Smooth muscle cell (in vitro differentiated cells): ENCODE measurements around the gene CPLANE2. TPM values are rescaled to one million over a fixed set of nuclear protein-coding genes. Genes with fewer than 3 reads are reported as not detected.

Experiments
- DNase-seq: peaks from one replicate; lab custom pipeline; 2025; ENCODE audit not compliant: unreplicated experiment; lab: John Stamatoyannopoulos, UW
- H2AFZ ChIP-seq: fragments of 200-600 bp; sonication (generic); 2 replicates; pipeline ENCODE4 v1.6.0; 2016; ENCODE audit warnings: antibody characterized with exemption, low read depth, mild to moderate bottlenecking
- H3F3A ChIP-seq: fragments of 200-600 bp; sonication (generic); 2 replicates; pipeline ENCODE4 v1.6.0; 2017; ENCODE audit warnings: antibody characterized with exemption, low read depth
- H3K27ac ChIP-seq: fragments of 200-600 bp; sonication (generic); 2 replicates; pipeline ENCODE4 v1.5.1; 2016; ENCODE audit warnings: low read depth, mild to moderate bottlenecking
- H3K27me3 ChIP-seq: fragments of 200-600 bp; sonication (generic); 2 replicates; pipeline ENCODE4 v1.6.1; 2016; ENCODE audit warnings: low read depth, mild to moderate bottlenecking
- H3K36me3 ChIP-seq: fragments of 200-600 bp; sonication (generic); 2 replicates; pipeline ENCODE4 v1.5.1; 2016; ENCODE audit warnings: low read depth
- H3K4me1 ChIP-seq: fragments of 200-600 bp; sonication (generic); 2 replicates; pipeline ENCODE4 v1.5.1; 2016; ENCODE audit warnings: low read depth
- H3K4me2 ChIP-seq: fragments of 200-600 bp; sonication (generic); 2 replicates; pipeline ENCODE4 v1.6.0; 2016; ENCODE audit warnings: mild to moderate bottlenecking
- H3K4me3 ChIP-seq: fragments of 200-600 bp; sonication (generic); 2 replicates; pipeline ENCODE4 v1.5.1; 2016; ENCODE audit warnings: mild to moderate bottlenecking
- H3K79me2 ChIP-seq: fragments of 200-600 bp; sonication (generic); 2 replicates; pipeline ENCODE4 v1.6.0; 2016; ENCODE audit warnings: low read depth, mild to moderate bottlenecking
- H3K9ac ChIP-seq: fragments of 200-600 bp; sonication (generic); 2 replicates; pipeline ENCODE4 v1.6.0; 2016; ENCODE audit warnings: low read depth
- H3K9me3 ChIP-seq: fragments of 200-600 bp; sonication (generic); replicated peaks from 2 replicates; pipeline ENCODE4 v1.5.1; 2016; ENCODE audit warnings: low read depth
- H4K20me1 ChIP-seq: fragments of 200-600 bp; sonication (generic); 2 replicates; pipeline ENCODE4 v1.6.0; 2016; ENCODE audit warnings: low read depth
- CTCF ChIP-seq: fragments of 200-600 bp; sonication (generic); IDR thresholded peaks from 2 replicates; pipeline ENCODE4 v1.5.1; 2017; ENCODE audit warnings: borderline replicate concordance, mild to moderate bottlenecking, antibody characterized with exemption; ENCODE audit not compliant: insufficient read depth, poor library complexity, severe bottlenecking
- WGBS: methylation state at CpG from one replicate; pipeline ENCODE4 v1.1.7; 2016; ENCODE audit warnings: low lambda C conversion rate; 5-methylcytosine and 5-hydroxymethylcytosine counted together
- polyA plus RNA-seq: library from polyadenylated mRNA; unstranded; fragments of >200 nt; fragmentation: Nextera tagmentation; extraction: Ambion mirVana; gene quantifications from 2 replicates; pipeline ENCODE4 v1.2.1, GENCODE V29; 2016
- total RNA-seq: library from RNA; depleted of rRNA; stranded (reverse); fragments of >200 nt; gene quantifications from 2 replicates; pipeline ENCODE4 v1.2.3, GENCODE V29; 2014

The CPLANE2 gene
- total and polyA plus RNA-seq, 2 experiments from 2014 or later = 2.2 to 2.5 TPM

DNA sequence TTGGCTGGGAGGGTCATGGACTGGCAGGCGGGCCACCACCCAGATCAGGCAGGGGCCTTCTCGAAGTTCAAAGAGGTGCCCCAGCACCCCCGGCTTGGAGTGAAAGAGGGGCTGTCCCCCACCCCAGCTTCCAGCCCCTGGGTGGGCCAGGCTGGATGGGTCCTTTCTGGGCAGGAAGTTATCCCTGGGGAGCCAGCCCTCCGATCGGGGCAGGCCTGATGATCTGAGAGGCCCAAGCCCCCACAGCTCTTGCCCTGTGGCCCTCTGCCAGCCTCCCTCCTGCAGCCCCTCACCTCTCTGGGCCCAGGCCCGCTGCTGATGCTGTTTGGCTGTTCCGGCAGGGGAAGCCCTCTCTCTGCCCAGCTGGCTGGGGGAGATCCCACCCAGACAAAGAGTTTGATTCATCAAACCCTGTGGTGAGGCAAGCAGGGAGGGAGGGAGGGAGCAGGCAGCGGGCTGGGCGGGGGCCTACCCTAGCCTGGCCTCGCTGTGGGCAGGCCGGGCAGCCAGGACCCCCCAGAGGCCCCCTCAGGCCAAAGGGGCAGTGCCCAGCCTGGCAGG is 27.1 kb downstream of the CPLANE2 start:
- H3K4me1 ChIP-seq = peaks cover 15% of the 10 kb centered on the region
- no peak for DNase-seq
- H3K27me3 ChIP-seq = no peaks in the 10 kb centered on the region
- H3K4me2 ChIP-seq = peak overlapping the region; percentile 80
- H4K20me1 ChIP-seq = no peaks in the 10 kb centered on the region
- peak overlapping the region; percentile 53 for H3K27ac ChIP-seq
- peaks cover 3% of the 10 kb centered on the region for H3F3A ChIP-seq
- TF ChIP-seq CTCF = no peak
- 69% methylated on average over 5 of the region's 11 CpGs for WGBS
- peak overlapping the region; percentile 27 for H2AFZ ChIP-seq
- H3K4me3 ChIP-seq = peak overlapping the region; percentile 36
- H3K9ac ChIP-seq = peak overlapping the region; percentile 40
- H3K9me3 ChIP-seq = no peaks in the 10 kb centered on the region
- H3K36me3 ChIP-seq = no peaks in the 10 kb centered on the region
- no peaks in the 10 kb centered on the region for H3K79me2 ChIP-seq

GRCh38 chr1:16209132-16209846 is 27.7 kb downstream of the CPLANE2 start:
- peaks cover 3% of the 10 kb centered on the region for H3F3A ChIP-seq
- H3K36me3 ChIP-seq = no peaks in the 10 kb centered on the region
- peak overlapping the region; percentile 40 for H3K9ac ChIP-seq
- no peaks in the 10 kb centered on the region for H4K20me1 ChIP-seq
- WGBS = 78% methylated on average over 9 of the region's 9 CpGs
- peak overlapping the region; percentile 53 for H3K27ac ChIP-seq
- H3K27me3 ChIP-seq = no peaks in the 10 kb centered on the region
- no peak for DNase-seq
- H3K4me3 ChIP-seq = peak overlapping the region; percentile 36
- no peaks in the 10 kb centered on the region for H3K9me3 ChIP-seq
- no peaks in the 10 kb centered on the region for H3K79me2 ChIP-seq
- H3K4me1 ChIP-seq = peaks cover 15% of the 10 kb centered on the region
- H3K4me2 ChIP-seq = peak overlapping the region; percentile 80
- no peak for TF ChIP-seq CTCF
- H2AFZ ChIP-seq = no peak overlapping the region

- Histone ChIP-seq H3K9me3 (no peaks in the 10 kb centered on the region), H3K27ac (peak overlapping the region; percentile 94), H3K4me3 (no peak overlapping the region), H3K4me1 (peaks cover 15% of the 10 kb centered on the region), H3K27me3 (no peaks in the 10 kb centered on the region), H3K79me2 (no peaks in the 10 kb centered on the region), H2AFZ (no peak overlapping the region), H3K4me2 (peak overlapping the region; percentile 78), H3K9ac (no peak overlapping the region), H4K20me1 (no peaks in the 10 kb centered on the region), H3K36me3 (no peaks in the 10 kb centered on the region), H3F3A (peaks cover 3% of the 10 kb centered on the region)
- no peak for DNase-seq
- WGBS = 78% methylated on average over 13 of the region's 13 CpGs
- TF ChIP-seq CTCF = no peak
These were observed 28.6 kb downstream of the CPLANE2 start for GRCh38 chr1:16208270-16208987.
